ENCODE data around the gene FREM3.

GRCh38 chr4:143538979-143539669 lies 161.4 kb downstream of the FREM3 start:
- TF ChIP-seq POLR2A (IDR thresholded peaks at IDR 0.05) (no peak), EP300 (IDR thresholded peaks at IDR 0.05) (no peak)
- TF ChIP-seq, protein P1, sequence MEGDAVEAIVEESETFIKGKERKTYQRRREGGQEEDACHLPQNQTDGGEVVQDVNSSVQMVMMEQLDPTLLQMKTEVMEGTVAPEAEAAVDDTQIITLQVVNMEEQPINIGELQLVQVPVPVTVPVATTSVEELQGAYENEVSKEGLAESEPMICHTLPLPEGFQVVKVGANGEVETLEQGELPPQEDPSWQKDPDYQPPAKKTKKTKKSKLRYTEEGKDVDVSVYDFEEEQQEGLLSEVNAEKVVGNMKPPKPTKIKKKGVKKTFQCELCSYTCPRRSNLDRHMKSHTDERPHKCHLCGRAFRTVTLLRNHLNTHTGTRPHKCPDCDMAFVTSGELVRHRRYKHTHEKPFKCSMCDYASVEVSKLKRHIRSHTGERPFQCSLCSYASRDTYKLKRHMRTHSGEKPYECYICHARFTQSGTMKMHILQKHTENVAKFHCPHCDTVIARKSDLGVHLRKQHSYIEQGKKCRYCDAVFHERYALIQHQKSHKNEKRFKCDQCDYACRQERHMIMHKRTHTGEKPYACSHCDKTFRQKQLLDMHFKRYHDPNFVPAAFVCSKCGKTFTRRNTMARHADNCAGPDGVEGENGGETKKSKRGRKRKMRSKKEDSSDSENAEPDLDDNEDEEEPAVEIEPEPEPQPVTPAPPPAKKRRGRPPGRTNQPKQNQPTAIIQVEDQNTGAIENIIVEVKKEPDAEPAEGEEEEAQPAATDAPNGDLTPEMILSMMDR (IDR thresholded peaks at IDR 0.05): no peak

Measured in tibial nerve (tissue), 4 donors.